H9 (cell line): ENCODE results near the gene LIPA. TPM values are rescaled to one million over a fixed set of nuclear protein-coding genes. Genes with fewer than 3 reads are reported as not detected.

Experiments
- DNase-seq: peaks from one replicate; pipeline ENCODE4 v3.0.0-alpha.2; 2017
- H2AFZ ChIP-seq: one replicate; pipeline ENCODE4 v1.6.1; 2013; ENCODE audit warnings: mild to moderate bottlenecking, low read length, control low read depth, moderate library complexity
- H2AK5ac ChIP-seq: 2 replicates; pipeline ENCODE4 v1.6.1; 2013; ENCODE audit warnings: low read length, control low read depth, mixed read lengths; ENCODE audit not compliant: insufficient read length
- H2BK120ac ChIP-seq: one replicate; pipeline ENCODE4 v1.6.1; 2013; ENCODE audit warnings: low read depth, mild to moderate bottlenecking, low read length, control low read depth, inconsistent platforms; ENCODE audit not compliant: poor library complexity, severe bottlenecking
- H2BK12ac ChIP-seq: 2 replicates; pipeline ENCODE4 v1.6.1; 2013; ENCODE audit warnings: low read length, control low read depth, mixed read lengths, low read depth; ENCODE audit not compliant: insufficient read length
- H2BK15ac ChIP-seq: 2 replicates; pipeline ENCODE4 v1.6.1; 2013; ENCODE audit warnings: low read depth, low read length, control low read depth
- H2BK20ac ChIP-seq: one replicate; pipeline ENCODE4 v1.6.1; 2013; ENCODE audit warnings: low read depth, mild to moderate bottlenecking, low read length, control low read depth, inconsistent platforms; ENCODE audit not compliant: poor library complexity, severe bottlenecking
- H2BK5ac ChIP-seq: 2 replicates; pipeline ENCODE4 v1.6.1; 2013; ENCODE audit warnings: low read length, control low read depth, mixed read lengths; ENCODE audit not compliant: insufficient read length
- H3K14ac ChIP-seq: 2 replicates; pipeline ENCODE4 v1.6.1; 2013; ENCODE audit warnings: low read length, control low read depth; ENCODE audit not compliant: insufficient read depth
- H3K18ac ChIP-seq: 2 replicates; pipeline ENCODE4 v1.6.1; 2013; ENCODE audit warnings: low read depth, mild to moderate bottlenecking, mixed read lengths, low read length, control low read depth; ENCODE audit not compliant: insufficient read length
- H3K23ac ChIP-seq: 2 replicates; pipeline ENCODE4 v1.6.1; 2013; ENCODE audit warnings: low read length, control low read depth, mixed read lengths, low read depth; ENCODE audit not compliant: insufficient read length
- H3K23me2 ChIP-seq: 2 replicates; pipeline ENCODE4 v1.6.1; 2013; ENCODE audit warnings: low read depth, mild to moderate bottlenecking, mixed read lengths, low read length, control low read depth; ENCODE audit not compliant: insufficient read length, poor library complexity, severe bottlenecking
- H3K27ac ChIP-seq: 2 replicates; pipeline ENCODE4 v1.5.1; 2013; ENCODE audit warnings: low read length, control low read depth, mixed read lengths, low read depth; ENCODE audit not compliant: insufficient read length
- H3K27me3 ChIP-seq: 2 replicates; pipeline ENCODE4 v1.6.1; 2013; ENCODE audit warnings: low read length, control low read depth, inconsistent platforms; ENCODE audit not compliant: insufficient read depth
- H3K4ac ChIP-seq: 2 replicates; pipeline ENCODE4 v1.6.1; 2013; ENCODE audit warnings: low read depth, mild to moderate bottlenecking, control low read depth, inconsistent platforms, low read length, moderate library complexity
- H3K4me1 ChIP-seq: 2 replicates; pipeline ENCODE4 v1.6.1; 2013; ENCODE audit warnings: low read length, control low read depth, inconsistent platforms; ENCODE audit not compliant: insufficient read depth
- H3K4me2 ChIP-seq: 2 replicates; pipeline ENCODE4 v1.6.1; 2013; ENCODE audit warnings: low read length, control low read depth, mixed read lengths; ENCODE audit not compliant: insufficient read length, insufficient read depth
- H3K56ac ChIP-seq: 2 replicates; pipeline ENCODE4 v1.6.1; 2013; ENCODE audit warnings: low read depth, mild to moderate bottlenecking, mixed read lengths, low read length, control low read depth; ENCODE audit not compliant: insufficient read length
- H3K79me1 ChIP-seq: 2 replicates; pipeline ENCODE4 v1.6.1; 2013; ENCODE audit warnings: low read depth, mild to moderate bottlenecking, moderate library complexity, low read length, control low read depth, inconsistent platforms; ENCODE audit not compliant: insufficient read depth, poor library complexity, severe bottlenecking
- H3K79me2 ChIP-seq: 2 replicates; pipeline ENCODE4 v1.6.1; 2013; ENCODE audit warnings: low read length, control low read depth, inconsistent platforms; ENCODE audit not compliant: insufficient read depth
- H3K9ac ChIP-seq: 2 replicates; pipeline ENCODE4 v1.6.1; 2013; ENCODE audit warnings: low read length, control low read depth, mixed read lengths; ENCODE audit not compliant: insufficient read length; ENCODE audit errors: extremely low read depth
- H3K9me3 ChIP-seq: one replicate; pipeline ENCODE4 v1.6.1; 2013; ENCODE audit warnings: low read depth, low read length, inconsistent platforms; ENCODE audit not compliant: control insufficient read depth
- H3T11ph ChIP-seq: one replicate; pipeline ENCODE4 v1.6.1; 2013; ENCODE audit warnings: mild to moderate bottlenecking, low read length, control low read depth, inconsistent platforms
- H4K20me1 ChIP-seq: one replicate; pipeline ENCODE4 v1.6.1; 2013; ENCODE audit not compliant: control insufficient read depth, insufficient read length, insufficient read depth
- H4K5ac ChIP-seq: 2 replicates; pipeline ENCODE4 v1.6.1; 2013; ENCODE audit warnings: low read depth, mild to moderate bottlenecking, mixed read lengths, low read length, control low read depth; ENCODE audit not compliant: insufficient read length
- H4K8ac ChIP-seq: replicated peaks from 2 replicates; pipeline ENCODE4 v1.6.1; 2013; ENCODE audit warnings: low read length, control low read depth, mixed read lengths, low read depth; ENCODE audit not compliant: insufficient read length
- H4K91ac ChIP-seq: 2 replicates; pipeline ENCODE4 v1.6.1; 2013; ENCODE audit warnings: low read depth, mild to moderate bottlenecking, moderate library complexity, mixed read lengths, low read length, control low read depth; ENCODE audit not compliant: insufficient read length
- H3K27ac Mint-ChIP-seq, 3 experiments: 2 replicates in 2 of 3; 3 replicates in 1 of 3; pipeline ENCODE4 v1.8.0; 2020 to 2021; ENCODE audit warnings: mixed read lengths in 3 of 3, mild to moderate bottlenecking in 1 of 3, moderate library complexity in 1 of 3
- H3K27me3 Mint-ChIP-seq: 2 replicates; pipeline ENCODE4 v1.8.0; 2021; ENCODE audit warnings: low read depth, mild to moderate bottlenecking, moderate library complexity, mixed read lengths
- H3K36me3 Mint-ChIP-seq, 3 experiments: 2 replicates in 2 of 3; 3 replicates in 1 of 3; pipeline ENCODE4 v1.8.0; 2020 to 2021; ENCODE audit warnings: low read depth in 3 of 3, mixed read lengths in 3 of 3; ENCODE audit not compliant: insufficient read depth in 1 of 3
- H3K4me1 Mint-ChIP-seq, 2 experiments: 2 replicates each; pipeline ENCODE4 v1.8.0; 2020; ENCODE audit warnings: mixed read lengths in 2 of 2
- H3K4me3 Mint-ChIP-seq, 2 experiments: 2 replicates in 1 of 2; 3 replicates in 1 of 2; pipeline ENCODE4 v1.8.0; 2020 to 2021; ENCODE audit warnings: mild to moderate bottlenecking in 2 of 2, mixed read lengths in 2 of 2, moderate library complexity in 1 of 2
- H3K9me3 Mint-ChIP-seq, 2 experiments: 2 replicates in 1 of 2; 3 replicates in 1 of 2; pipeline ENCODE4 v1.8.0; 2020; ENCODE audit warnings: mild to moderate bottlenecking in 2 of 2, mixed read lengths in 2 of 2, moderate library complexity in 1 of 2
- CTCF ChIP-seq: fragments of 200-600 bp; sonication (generic); conservative IDR thresholded peaks from 3 replicates; pipeline ENCODE4 v1.8.0; 2021; ENCODE audit warnings: antibody characterized with exemption, mild to moderate bottlenecking
- WGBS: extraction: QIAGEN DNeasy Blood & Tissue Kit; methylation state at CpG from one replicate; pipeline ENCODE4 v1.1.7; 2013; ENCODE audit warnings: missing lambda C conversion rate, low lambda C conversion rate, mixed read lengths; ENCODE audit not compliant: insufficient read length; ENCODE audit errors: extremely low coverage; 5-methylcytosine and 5-hydroxymethylcytosine counted together
- total RNA-seq: library from RNA; stranded (reverse); gene quantifications from 2 replicates; pipeline ENCODE4 v1.2.1, GENCODE V29; 2021

Gene LIPA
- total RNA-seq, 1 experiment from 2014 or later = 20.9 TPM

GRCh38 chr10:89296220-89296648 lies 44.7 kb upstream of the LIPA start:
- Histone ChIP-seq H3K9me3 (no peaks in the 10 kb centered on the region), H3K79me2 (no peaks in the 10 kb centered on the region), H3K23ac (no peak overlapping the region), H2AFZ (no peak overlapping the region), H2BK15ac (no peak overlapping the region), H3K18ac (no peak overlapping the region), H2BK120ac (no peak overlapping the region), H2BK5ac (no peak overlapping the region), H4K20me1 (no peaks in the 10 kb centered on the region), H2AK5ac (no peak overlapping the region), H2BK20ac (no peak overlapping the region), H4K5ac (no peak overlapping the region), H3K27me3 (no peaks in the 10 kb centered on the region), H3K14ac (no peak overlapping the region), H2BK12ac (no peak overlapping the region), H3K27ac (no peak overlapping the region), H4K8ac (no peak overlapping the region), H4K91ac (no peak overlapping the region), H3T11ph (no peak overlapping the region), H3K23me2 (no peaks in the 10 kb centered on the region), H3K79me1 (no peaks in the 10 kb centered on the region), H3K9ac (no peak overlapping the region), H3K4me2 (no peak overlapping the region), H3K56ac (no peak overlapping the region), H3K4me1 (no peaks in the 10 kb centered on the region), H3K4ac (no peak overlapping the region)
- Mint-ChIP-seq H3K9me3 (peaks cover 0 to 3% of the 10 kb centered on the region in 2 experiments; a peak in 1 of 5 replicates), H3K36me3 (peaks cover 0 to 2% (median 0%) of the 10 kb centered on the region in 3 experiments; a peak in 2 of 7 replicates), H3K4me3 (no peak overlapping the region), H3K4me1 (peaks cover 4% of the 10 kb centered on the region in 2 experiments; a peak in 2 of 4 replicates), H3K27me3 (no peaks in the 10 kb centered on the region; the same call in none of the 2 replicates), H3K27ac (0 out of 7 replicates have a peak overlapping the region, but pooled peaks of 1 of the 3 experiments have one; percentile 74)
- WGBS = no CpG with 5 or more reads among the region's 5 CpGs
- no peak for TF ChIP-seq CTCF
- DNase-seq = no peak
